ENCODE data around the gene TUBB4B.

TUBB4B gene

GRCh38 chr9:137230705-137231371, 10.2 kb upstream of the TUBB4B start, which contains the start of gene SLC34A3:
Gene SLC34A3 (plus strand): TSS chr9:137230901. CDS start chr9:137231703, 802 bp downstream.
- Histone ChIP-seq H3K4me3 (ENCODE audit: low read length) (no peak within 1 kb of the TSS), H3K4me1 (ENCODE audit: control insufficient read depth, insufficient read depth, low read length) (peaks cover under 1% of the 10 kb centered on the region)

GRCh38 chr9:137231372-137232039, 9.6 kb upstream of the TUBB4B start:
- Histone ChIP-seq H3K9ac (ENCODE audit: low read length) (no peak overlapping the region), H3K27ac (ENCODE audit: low read depth, low read length) (no peak overlapping the region), H3K36me3 (ENCODE audit: control insufficient read depth, insufficient read depth, low read length) (no peaks in the 10 kb centered on the region), H3K4me1 (ENCODE audit: control insufficient read depth, insufficient read depth, low read length) (peaks cover 4% of the 10 kb centered on the region), H3K4me3 (ENCODE audit: low read length) (no peak overlapping the region), H3K27me3 (ENCODE audit: control insufficient read depth, insufficient read depth, low read length) (peaks cover 43% of the 10 kb centered on the region)

More at GRCh38 chr9:137230705-137231371, 10.2 kb upstream of the TUBB4B start, which contains the start of gene SLC34A3:
- no peak within 1 kb of the TSS for H3K9ac ChIP-seq (ENCODE audit: low read length)
- H3K36me3 ChIP-seq (ENCODE audit: control insufficient read depth, insufficient read depth, low read length), result no peaks in the 10 kb centered on the region
- H3K27me3 ChIP-seq (ENCODE audit: control insufficient read depth, insufficient read depth, low read length), result peaks cover 43% of the 10 kb centered on the region
- no peak within 1 kb of the TSS for H3K27ac ChIP-seq (ENCODE audit: low read depth, low read length)

GRCh38 chr9:137232101-137232500, 9.0 kb upstream of the TUBB4B start:
- H3K27ac ChIP-seq (ENCODE audit: low read depth, low read length), result no peak overlapping the region
- no peak overlapping the region for H3K9ac ChIP-seq (ENCODE audit: low read length)
- peaks cover 43% of the 10 kb centered on the region for H3K27me3 ChIP-seq (ENCODE audit: control insufficient read depth, insufficient read depth, low read length)
- H3K4me3 ChIP-seq (ENCODE audit: low read length), result no peak overlapping the region
- peaks cover 9% of the 10 kb centered on the region for H3K4me1 ChIP-seq (ENCODE audit: control insufficient read depth, insufficient read depth, low read length)
- H3K36me3 ChIP-seq (ENCODE audit: control insufficient read depth, insufficient read depth, low read length), result no peaks in the 10 kb centered on the region

DNA sequence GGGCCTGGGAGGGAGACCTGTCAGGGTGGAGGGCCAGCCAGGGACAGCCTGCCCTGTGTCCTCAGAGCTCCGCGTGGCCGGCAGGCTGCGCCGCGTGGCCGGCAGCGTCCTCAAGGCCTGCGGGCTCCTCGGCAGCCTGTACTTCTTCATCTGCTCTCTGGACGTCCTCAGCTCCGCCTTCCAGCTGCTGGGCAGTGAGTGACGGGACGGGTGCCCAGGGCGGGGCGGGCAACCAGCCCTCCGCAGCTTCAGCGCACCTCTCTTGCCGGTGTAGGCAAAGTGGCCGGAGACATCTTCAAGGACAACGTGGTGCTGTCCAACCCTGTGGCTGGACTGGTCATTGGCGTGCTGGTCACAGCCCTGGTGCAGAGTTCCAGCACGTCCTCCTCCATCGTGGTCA, 8.6 kb upstream of the TUBB4B start:
- no peaks in the 10 kb centered on the region for H3K36me3 ChIP-seq (ENCODE audit: control insufficient read depth, insufficient read depth, low read length)
- H3K4me3 ChIP-seq (ENCODE audit: low read length), result no peak overlapping the region
- H3K27me3 ChIP-seq (ENCODE audit: control insufficient read depth, insufficient read depth, low read length), result peaks cover 43% of the 10 kb centered on the region
- peaks cover 9% of the 10 kb centered on the region for H3K4me1 ChIP-seq (ENCODE audit: control insufficient read depth, insufficient read depth, low read length)
- no peak overlapping the region for H3K27ac ChIP-seq (ENCODE audit: low read depth, low read length)
- H3K9ac ChIP-seq (ENCODE audit: low read length), result no peak overlapping the region

DNA sequence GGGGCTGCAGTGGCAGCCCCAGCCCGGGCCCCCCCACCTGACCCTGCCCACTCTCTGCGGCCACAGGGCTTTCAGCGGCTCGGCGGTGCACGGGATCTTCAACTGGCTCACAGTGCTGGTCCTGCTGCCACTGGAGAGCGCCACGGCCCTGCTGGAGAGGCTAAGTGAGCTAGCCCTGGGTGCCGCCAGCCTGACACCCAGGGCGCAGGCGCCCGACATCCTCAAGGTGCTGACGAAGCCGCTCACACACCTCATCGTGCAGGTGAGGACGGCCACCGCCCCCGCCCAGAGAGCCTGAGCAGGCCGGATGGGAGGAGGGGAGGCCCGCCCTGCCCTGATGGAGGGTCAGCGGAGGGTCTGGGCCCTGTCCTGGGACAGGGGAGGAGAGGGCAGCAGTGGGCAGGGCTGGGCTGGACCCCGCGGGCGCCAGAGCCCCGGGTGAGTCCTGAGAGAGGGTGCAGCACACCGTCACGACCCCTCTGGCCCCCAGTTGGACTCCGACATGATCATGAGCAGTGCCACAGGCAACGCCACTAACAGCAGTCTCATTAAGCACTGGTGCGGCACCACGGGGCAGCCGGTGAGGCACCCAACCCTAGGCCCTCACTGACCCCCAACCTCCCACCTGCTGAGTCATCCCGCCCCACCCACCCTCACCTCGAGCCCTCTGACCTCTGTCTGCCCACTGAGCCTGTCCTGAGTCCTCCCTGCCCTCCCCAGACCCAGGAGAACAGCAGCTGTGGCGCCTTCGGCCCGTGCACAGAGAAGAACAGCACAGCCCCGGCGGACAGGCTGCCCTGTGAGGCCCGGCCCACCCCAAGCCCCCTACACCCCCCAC, 7.7 kb upstream of the TUBB4B start:
- Histone ChIP-seq H3K9ac (ENCODE audit: low read length) (no peak overlapping the region), H3K27ac (ENCODE audit: low read depth, low read length) (no peak overlapping the region), H3K4me3 (ENCODE audit: low read length) (no peak overlapping the region), H3K36me3 (ENCODE audit: control insufficient read depth, insufficient read depth, low read length) (no peaks in the 10 kb centered on the region), H3K4me1 (ENCODE audit: control insufficient read depth, insufficient read depth, low read length) (peaks cover 10% of the 10 kb centered on the region), H3K27me3 (ENCODE audit: control insufficient read depth, insufficient read depth, low read length) (peaks cover 42% of the 10 kb centered on the region)

- H3K27me3 ChIP-seq (ENCODE audit: control insufficient read depth, insufficient read depth, low read length), result peaks cover 34% of the 10 kb centered on the region
These were observed 6.9 kb upstream of the TUBB4B start for GRCh38 chr9:137234055-137234697.

GRCh38 chr9:137234758-137235423, 6.2 kb upstream of the TUBB4B start:
- H3K36me3 ChIP-seq (ENCODE audit: control insufficient read depth, insufficient read depth, low read length), result no peaks in the 10 kb centered on the region
- H3K4me3 ChIP-seq (ENCODE audit: low read length), result no peak overlapping the region
- H3K4me1 ChIP-seq (ENCODE audit: control insufficient read depth, insufficient read depth, low read length), result peaks cover 11% of the 10 kb centered on the region
- H3K27ac ChIP-seq (ENCODE audit: low read depth, low read length), result no peak overlapping the region
- H3K9ac ChIP-seq (ENCODE audit: low read length), result no peak overlapping the region
- peaks cover 29% of the 10 kb centered on the region for H3K27me3 ChIP-seq (ENCODE audit: control insufficient read depth, insufficient read depth, low read length)

More at GRCh38 chr9:137234055-137234697, 6.9 kb upstream of the TUBB4B start:
- Histone ChIP-seq H3K27ac (ENCODE audit: low read depth, low read length) (no peak overlapping the region), H3K36me3 (ENCODE audit: control insufficient read depth, insufficient read depth, low read length) (no peaks in the 10 kb centered on the region), H3K9ac (ENCODE audit: low read length) (no peak overlapping the region), H3K4me1 (ENCODE audit: control insufficient read depth, insufficient read depth, low read length) (peaks cover 11% of the 10 kb centered on the region), H3K4me3 (ENCODE audit: low read length) (no peak overlapping the region)

DNA sequence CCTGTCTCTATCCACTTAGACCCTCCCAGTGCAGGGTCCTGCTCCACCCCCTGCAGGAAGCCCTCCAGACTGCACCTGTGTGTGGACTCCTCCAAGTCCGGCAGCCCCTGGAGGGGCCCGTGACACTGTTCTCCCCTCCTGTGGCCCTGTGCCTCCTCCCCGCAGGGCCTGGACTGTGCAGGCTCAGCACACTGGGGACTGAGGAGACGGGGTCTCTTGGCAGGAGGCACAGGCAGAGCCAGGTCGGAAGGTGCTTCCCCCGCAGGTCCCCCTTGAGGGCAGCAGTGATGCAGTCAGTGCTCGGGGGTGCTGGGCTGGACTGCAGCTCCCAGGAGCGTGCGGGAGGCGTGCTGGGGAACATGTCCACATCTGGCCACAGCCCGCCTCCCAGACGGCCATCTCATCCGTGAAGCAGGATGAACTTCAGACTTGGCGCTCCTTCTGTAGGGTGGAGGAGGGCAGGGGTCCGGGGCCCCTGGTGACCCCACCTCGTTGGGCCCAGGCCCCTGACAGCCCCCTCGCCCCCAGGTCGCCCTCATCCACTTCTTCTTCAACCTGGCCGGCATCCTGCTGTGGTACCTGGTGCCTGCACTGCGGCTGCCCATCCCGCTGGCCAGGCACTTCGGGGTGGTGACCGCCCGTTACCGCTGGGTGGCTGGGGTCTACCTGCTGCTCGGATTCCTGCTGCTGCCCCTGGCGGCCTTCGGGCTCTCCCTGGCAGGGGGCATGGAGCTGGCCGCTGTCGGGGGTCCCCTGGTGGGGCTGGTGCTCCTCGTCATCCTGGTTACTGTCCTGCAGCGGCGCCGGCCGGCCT, 5.5 kb upstream of the TUBB4B start:
- Histone ChIP-seq H3K9ac (ENCODE audit: low read length) (no peak overlapping the region), H3K27ac (ENCODE audit: low read depth, low read length) (no peak overlapping the region), H3K36me3 (ENCODE audit: control insufficient read depth, insufficient read depth, low read length) (no peaks in the 10 kb centered on the region), H3K4me1 (ENCODE audit: control insufficient read depth, insufficient read depth, low read length) (peaks cover 11% of the 10 kb centered on the region), H3K4me3 (ENCODE audit: low read length) (peak overlapping the region; percentile 2), H3K27me3 (ENCODE audit: control insufficient read depth, insufficient read depth, low read length) (peaks cover 21% of the 10 kb centered on the region)

DNA sequence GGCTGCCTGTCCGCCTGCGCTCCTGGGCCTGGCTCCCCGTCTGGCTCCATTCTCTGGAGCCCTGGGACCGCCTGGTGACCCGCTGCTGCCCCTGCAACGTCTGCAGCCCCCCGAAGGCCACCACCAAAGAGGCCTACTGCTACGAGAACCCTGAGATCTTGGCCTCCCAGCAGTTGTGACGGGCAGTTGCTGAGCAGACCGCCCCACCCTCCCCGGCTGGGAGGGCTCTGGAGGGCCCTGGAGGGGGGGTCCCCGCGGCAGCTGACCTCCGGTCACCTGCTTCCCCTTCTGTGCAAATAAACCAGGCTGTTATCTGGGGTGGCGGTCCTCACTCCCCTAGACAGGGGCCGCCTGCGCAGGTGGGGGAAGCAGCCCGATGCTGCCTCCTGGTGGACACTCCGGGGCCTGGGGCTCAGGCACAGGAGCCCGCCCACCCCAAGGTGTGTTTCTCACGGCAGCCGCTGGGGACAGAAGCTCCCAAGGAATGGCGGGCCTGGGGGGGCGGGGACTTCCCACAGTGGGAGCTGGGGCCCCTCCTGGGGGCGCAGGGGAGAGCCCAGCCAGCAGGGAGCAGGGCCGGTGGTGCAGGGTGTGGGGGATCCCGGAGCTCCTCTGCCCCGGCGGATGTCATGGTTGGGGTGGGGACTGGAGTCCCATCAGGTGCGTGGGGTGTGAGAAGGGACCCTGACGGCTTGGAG, 4.7 kb upstream of the TUBB4B start:
- Histone ChIP-seq H3K4me3 (ENCODE audit: low read length) (peak overlapping the region; percentile 41), H3K4me1 (ENCODE audit: control insufficient read depth, insufficient read depth, low read length) (peaks cover 11% of the 10 kb centered on the region), H3K27me3 (ENCODE audit: control insufficient read depth, insufficient read depth, low read length) (peaks cover 19% of the 10 kb centered on the region), H3K27ac (ENCODE audit: low read depth, low read length) (no peak overlapping the region), H3K9ac (ENCODE audit: low read length) (no peak overlapping the region), H3K36me3 (ENCODE audit: control insufficient read depth, insufficient read depth, low read length) (no peaks in the 10 kb centered on the region)

DNA sequence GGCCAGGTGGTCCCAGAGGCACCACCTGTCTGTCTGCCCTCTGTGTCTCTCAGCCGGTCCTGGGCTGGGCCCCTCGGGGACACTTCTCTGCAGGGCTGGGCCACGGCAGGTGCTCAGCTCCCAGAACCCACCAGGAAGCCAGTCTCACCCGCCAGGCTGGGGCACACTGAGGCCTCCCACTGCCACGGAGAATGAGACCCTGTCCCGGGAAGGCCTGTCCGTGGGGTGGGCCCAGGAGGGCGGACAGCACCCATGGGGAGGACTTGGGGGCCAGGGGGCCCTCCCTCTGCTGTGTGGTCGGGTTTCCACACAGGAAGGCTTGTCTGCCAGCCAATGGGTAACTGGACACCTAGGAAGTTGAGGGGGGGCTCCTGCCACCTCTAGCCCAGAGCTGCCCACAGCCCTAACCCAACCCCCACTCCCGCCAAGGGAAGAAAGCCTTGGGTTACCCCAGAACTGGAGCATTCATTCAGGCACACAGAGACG, 4.1 kb upstream of the TUBB4B start:
- Histone ChIP-seq H3K27me3 (ENCODE audit: control insufficient read depth, insufficient read depth, low read length) (peaks cover 19% of the 10 kb centered on the region), H3K4me3 (ENCODE audit: low read length) (peak overlapping the region; percentile 41), H3K9ac (ENCODE audit: low read length) (no peak overlapping the region), H3K36me3 (ENCODE audit: control insufficient read depth, insufficient read depth, low read length) (no peaks in the 10 kb centered on the region), H3K4me1 (ENCODE audit: control insufficient read depth, insufficient read depth, low read length) (peaks cover 11% of the 10 kb centered on the region), H3K27ac (ENCODE audit: low read depth, low read length) (no peak overlapping the region)

Data from rectal smooth muscle tissue (tissue), 1 donor.